Measurements from ENCODE around the gene PTER.

Gene PTER

DNA sequence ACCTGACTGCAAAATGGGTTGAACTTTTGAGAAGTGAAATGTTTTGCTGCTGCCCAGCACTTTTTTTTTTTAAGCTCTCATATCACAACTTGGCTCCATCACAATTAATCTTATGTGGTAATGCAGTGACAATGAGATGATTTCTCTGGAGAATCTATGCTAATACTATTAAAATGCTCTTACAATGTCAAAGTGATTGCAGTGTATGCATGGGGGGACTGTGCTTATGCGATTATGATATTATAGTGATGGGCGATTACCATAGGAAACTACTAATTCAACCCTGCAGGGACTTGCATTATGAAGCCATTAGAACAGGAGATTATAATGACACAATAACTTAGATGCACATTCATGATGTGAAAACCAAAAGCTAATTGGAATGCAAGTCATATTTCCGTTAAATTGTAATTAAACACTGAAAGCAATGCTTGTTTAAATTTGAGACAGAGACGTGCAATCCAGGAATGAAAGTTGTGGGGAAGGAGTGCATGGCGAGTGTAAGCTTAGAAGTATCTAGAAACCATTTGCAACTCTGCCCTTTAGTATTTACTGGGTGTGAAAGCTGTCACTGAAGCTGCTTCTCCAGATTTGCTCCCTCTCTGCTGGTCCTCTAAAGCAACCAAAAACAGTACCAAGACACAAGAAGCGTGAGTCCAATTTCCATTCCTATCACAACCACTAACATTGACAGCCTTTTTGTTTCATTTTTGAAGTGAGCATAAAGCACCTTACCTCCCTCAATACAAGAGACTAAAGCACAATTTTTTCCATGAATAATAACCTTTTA is 21.6 kb downstream of the PTER start:
- H3K4me3 ChIP-seq (ENCODE audit: low read depth, low read length) = no peak overlapping the region
- ChIA-PET CTCF (no interaction called here), POLR2A (no interaction called here)
- TF ChIP-seq, protein P1, sequence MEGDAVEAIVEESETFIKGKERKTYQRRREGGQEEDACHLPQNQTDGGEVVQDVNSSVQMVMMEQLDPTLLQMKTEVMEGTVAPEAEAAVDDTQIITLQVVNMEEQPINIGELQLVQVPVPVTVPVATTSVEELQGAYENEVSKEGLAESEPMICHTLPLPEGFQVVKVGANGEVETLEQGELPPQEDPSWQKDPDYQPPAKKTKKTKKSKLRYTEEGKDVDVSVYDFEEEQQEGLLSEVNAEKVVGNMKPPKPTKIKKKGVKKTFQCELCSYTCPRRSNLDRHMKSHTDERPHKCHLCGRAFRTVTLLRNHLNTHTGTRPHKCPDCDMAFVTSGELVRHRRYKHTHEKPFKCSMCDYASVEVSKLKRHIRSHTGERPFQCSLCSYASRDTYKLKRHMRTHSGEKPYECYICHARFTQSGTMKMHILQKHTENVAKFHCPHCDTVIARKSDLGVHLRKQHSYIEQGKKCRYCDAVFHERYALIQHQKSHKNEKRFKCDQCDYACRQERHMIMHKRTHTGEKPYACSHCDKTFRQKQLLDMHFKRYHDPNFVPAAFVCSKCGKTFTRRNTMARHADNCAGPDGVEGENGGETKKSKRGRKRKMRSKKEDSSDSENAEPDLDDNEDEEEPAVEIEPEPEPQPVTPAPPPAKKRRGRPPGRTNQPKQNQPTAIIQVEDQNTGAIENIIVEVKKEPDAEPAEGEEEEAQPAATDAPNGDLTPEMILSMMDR (IDR thresholded peaks at IDR 0.05; ENCODE audit: insufficient read depth, low read length, missing control alignments) = no peak
- no peak for DNase-seq (ENCODE audit: low read depth, low spot score)

DNA sequence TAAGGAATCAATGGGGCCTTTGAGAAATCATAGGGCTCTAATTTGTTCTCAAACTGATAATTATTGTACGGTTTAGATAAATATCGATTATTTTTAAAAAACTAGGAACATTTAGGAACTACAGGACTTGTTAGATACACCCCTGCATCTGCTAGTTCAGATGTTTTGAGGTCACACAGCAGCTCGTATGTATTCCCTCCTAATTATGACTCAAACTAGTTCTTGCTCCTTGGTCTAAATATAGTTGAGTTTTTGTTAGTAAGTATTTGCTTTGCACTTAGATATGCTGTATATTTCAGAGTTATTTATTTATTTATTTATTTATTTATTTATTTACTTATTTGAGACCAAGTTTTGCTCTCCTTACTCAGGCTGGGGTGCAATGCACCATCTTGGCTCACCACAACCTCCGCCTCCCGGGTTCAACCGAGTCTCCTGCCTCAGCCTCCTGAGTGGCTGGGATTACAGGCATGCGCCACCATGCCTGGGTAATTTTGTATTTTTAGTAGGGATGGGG is 22.7 kb downstream of the PTER start:
- POLR2A ChIA-PET = no interaction called here
- TF ChIP-seq, protein P1 (IDR thresholded peaks at IDR 0.05; ENCODE audit: insufficient read depth, low read length, missing control alignments) = no peak
- CTCF ChIA-PET = no interaction called here
- no peak for DNase-seq (ENCODE audit: low read depth, low spot score)
- H3K4me3 ChIP-seq (ENCODE audit: low read depth, low read length) = no peak overlapping the region

DNA sequence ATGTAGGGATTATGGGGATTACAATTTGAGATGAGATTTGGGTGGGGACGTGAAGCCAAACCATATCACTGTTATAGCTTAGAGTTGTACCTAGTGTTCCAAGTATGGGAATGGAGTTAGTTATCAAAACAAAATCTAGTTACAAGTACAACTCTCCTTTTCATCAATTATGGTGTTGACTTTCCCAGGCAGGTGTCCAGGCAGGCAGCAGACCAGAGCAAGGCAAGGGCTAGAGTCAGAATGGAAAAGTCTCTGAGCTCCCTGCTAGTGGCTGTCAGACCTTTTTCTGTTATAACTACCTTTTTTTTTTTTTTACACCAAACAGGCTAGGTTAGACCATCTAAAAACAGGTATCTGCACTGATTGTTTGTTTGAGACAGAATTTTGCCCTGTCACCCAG is 29.2 kb downstream of the PTER start:
- POLR2A ChIA-PET = no interaction called here

DNA sequence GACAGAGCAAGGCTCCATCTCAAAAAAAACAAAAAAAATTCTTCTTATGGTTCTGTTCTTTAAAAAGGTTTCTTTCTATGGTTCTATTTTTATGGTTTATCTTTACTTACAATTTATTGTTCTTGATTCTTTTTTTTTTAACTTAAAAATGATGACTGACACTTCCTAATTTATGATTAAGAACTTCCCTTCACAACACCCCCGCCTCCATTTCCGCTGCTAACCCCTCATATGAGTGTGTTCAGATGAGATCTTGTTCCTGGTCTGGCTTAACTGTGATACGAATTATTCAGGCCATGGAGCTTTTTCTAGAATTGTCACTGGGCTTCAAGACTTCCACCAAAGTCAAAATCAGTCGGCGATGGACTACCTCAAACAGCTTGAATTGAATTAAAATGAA is 33.9 kb downstream of the PTER start:
- TF ChIP-seq, protein P1 (IDR thresholded peaks at IDR 0.05; ENCODE audit: insufficient read depth, low read length, missing control alignments) = no peak
- ChIA-PET CTCF (no interaction called here), POLR2A (no interaction called here)
- no peak overlapping the region for H3K4me3 ChIP-seq (ENCODE audit: low read depth, low read length)
- DNase-seq (ENCODE audit: low read depth, low spot score) = no peak

More for the DNA sequence above, 29.2 kb downstream of the PTER start:
- H3K4me3 ChIP-seq (ENCODE audit: low read depth, low read length) = no peak overlapping the region
- DNase-seq (ENCODE audit: low read depth, low spot score) = no peak
- CTCF ChIA-PET = no interaction called here
- TF ChIP-seq, protein P1 (IDR thresholded peaks at IDR 0.05; ENCODE audit: insufficient read depth, low read length, missing control alignments) = no peak

DNA sequence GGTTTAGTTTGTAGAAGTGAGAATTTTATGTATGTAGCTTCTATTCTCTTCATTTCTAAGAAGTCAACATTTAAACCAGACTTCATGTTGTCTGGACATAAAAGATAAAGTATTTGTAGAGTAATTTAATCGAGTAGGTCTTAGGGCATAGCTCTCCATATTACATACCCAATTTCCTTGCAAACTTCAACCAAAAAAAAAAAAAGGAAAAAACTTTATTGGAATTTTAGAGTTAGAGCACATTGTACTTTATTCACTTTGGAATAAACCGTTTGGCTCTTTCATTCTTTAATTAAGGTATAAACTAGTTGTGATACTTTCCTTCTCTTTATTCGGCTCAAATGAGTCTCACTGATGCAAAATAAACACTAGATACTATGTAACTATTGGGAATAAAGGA is 36.0 kb downstream of the PTER start:
- ChIA-PET POLR2A (no interaction called here), CTCF (no interaction called here)
- H3K4me3 ChIP-seq (ENCODE audit: low read depth, low read length) = no peak overlapping the region
- DNase-seq (ENCODE audit: low read depth, low spot score) = no peak
- TF ChIP-seq, protein P1 (IDR thresholded peaks at IDR 0.05; ENCODE audit: insufficient read depth, low read length, missing control alignments) = no peak

DNA sequence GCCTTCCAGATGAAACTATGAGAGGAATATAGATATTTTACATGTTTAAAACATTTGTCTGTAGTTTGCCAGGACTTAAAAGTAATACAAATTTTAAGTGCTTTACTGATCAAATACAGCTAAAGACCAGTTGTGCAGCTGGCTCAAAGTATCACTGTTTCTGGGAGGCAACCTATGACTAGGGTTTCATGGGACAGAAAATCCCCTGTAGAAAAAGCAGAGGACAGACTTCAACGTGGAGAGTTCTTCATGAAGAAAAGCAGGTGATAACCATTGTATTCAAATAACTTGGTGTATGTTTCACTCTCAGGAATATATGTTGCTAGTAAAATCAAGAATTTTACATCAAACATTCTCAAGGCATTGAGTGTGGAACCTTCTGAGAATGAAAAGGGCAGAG is 40.9 kb downstream of the PTER start:
- POLR2A ChIA-PET = no interaction called here
- TF ChIP-seq, protein P1 (IDR thresholded peaks at IDR 0.05; ENCODE audit: insufficient read depth, low read length, missing control alignments) = no peak

More for the DNA sequence above, 40.9 kb downstream of the PTER start:
- DNase-seq (ENCODE audit: low read depth, low spot score) = no peak
- H3K4me3 ChIP-seq (ENCODE audit: low read depth, low read length) = no peak overlapping the region
- CTCF ChIA-PET = no interaction called here

Measured in AG04449 (cell line).